GM21390 (cell line): ENCODE measurements around the gene JAG2.

ENCODE experiments used
- ATAC-seq: cut with Tn5 transposase; IDR thresholded peaks from one replicate; pipeline ENCODE4 v1.9.1; 2021; ENCODE audit not compliant: unreplicated experiment

JAG2 gene

GRCh38 chr14:105204206-105204930 is 35.8 kb upstream of the JAG2 start:
- no peak for ATAC-seq

GRCh38 chr14:105203701-105204100 is 35.1 kb upstream of the JAG2 start:
- no peak for ATAC-seq

- no peak for ATAC-seq
These were observed 34.5 kb upstream of the JAG2 start for GRCh38 chr14:105203057-105203531.

- ATAC-seq, result no peak
These were observed 33.4 kb upstream of the JAG2 start for GRCh38 chr14:105201925-105202513.

GRCh38 chr14:105201156-105201924 is 32.8 kb upstream of the JAG2 start:
- no peak for ATAC-seq

GRCh38 chr14:105200641-105201040 is 32.1 kb upstream of the JAG2 start:
- no peak for ATAC-seq

GRCh38 chr14:105200074-105200473 is 31.5 kb upstream of the JAG2 start:
- ATAC-seq, result no peak

- no peak for ATAC-seq
These were observed 30.5 kb upstream of the JAG2 start for GRCh38 chr14:105199093-105199492.

GRCh38 chr14:105198588-105198987 is 30.0 kb upstream of the JAG2 start:
- no peak for ATAC-seq

- no peak for ATAC-seq
These were observed 28.6 kb upstream of the JAG2 start for GRCh38 chr14:105197211-105197641.

GRCh38 chr14:105196265-105196960 is 27.8 kb upstream of the JAG2 start:
- no peak for ATAC-seq

- ATAC-seq, result no peak
These were observed 27.1 kb upstream of the JAG2 start for GRCh38 chr14:105195522-105196264.

- ATAC-seq, result no peak
These were observed 26.5 kb upstream of the JAG2 start for GRCh38 chr14:105195051-105195450.

GRCh38 chr14:105193916-105194782 is 25.6 kb upstream of the JAG2 start:
- no peak for ATAC-seq

- ATAC-seq, result no peak
These were observed 24.5 kb upstream of the JAG2 start for GRCh38 chr14:105192866-105193731.

GRCh38 chr14:105187935-105188524 is 19.5 kb upstream of the JAG2 start:
- no peak for ATAC-seq

- no peak for ATAC-seq
These were observed 18.5 kb upstream of the JAG2 start for GRCh38 chr14:105187116-105187515.

GRCh38 chr14:105185973-105186372 is 17.4 kb upstream of the JAG2 start:
- no peak for ATAC-seq
